OCI-LY7 (cell line): ENCODE measurements around the gene CS.

Experiments
- CTCF ChIP-seq: fragments of 200-600 bp; sonication (generic); conservative IDR thresholded peaks from 2 replicates; pipeline ENCODE4 v1.5.1; 2014; ENCODE audit warnings: mild to moderate bottlenecking, antibody characterized with exemption, low read length, moderate library complexity, mixed read lengths
- EZH2phosphoT487 ChIP-seq: fragments of 200-600 bp; sonication (generic); IDR thresholded peaks from 2 replicates; pipeline ENCODE4 v1.6.1; 2018; ENCODE audit warnings: low read depth, borderline replicate concordance, mild to moderate bottlenecking, mixed run types, antibody characterized with exemption, low read length, moderate library complexity, mixed read lengths

DNA sequence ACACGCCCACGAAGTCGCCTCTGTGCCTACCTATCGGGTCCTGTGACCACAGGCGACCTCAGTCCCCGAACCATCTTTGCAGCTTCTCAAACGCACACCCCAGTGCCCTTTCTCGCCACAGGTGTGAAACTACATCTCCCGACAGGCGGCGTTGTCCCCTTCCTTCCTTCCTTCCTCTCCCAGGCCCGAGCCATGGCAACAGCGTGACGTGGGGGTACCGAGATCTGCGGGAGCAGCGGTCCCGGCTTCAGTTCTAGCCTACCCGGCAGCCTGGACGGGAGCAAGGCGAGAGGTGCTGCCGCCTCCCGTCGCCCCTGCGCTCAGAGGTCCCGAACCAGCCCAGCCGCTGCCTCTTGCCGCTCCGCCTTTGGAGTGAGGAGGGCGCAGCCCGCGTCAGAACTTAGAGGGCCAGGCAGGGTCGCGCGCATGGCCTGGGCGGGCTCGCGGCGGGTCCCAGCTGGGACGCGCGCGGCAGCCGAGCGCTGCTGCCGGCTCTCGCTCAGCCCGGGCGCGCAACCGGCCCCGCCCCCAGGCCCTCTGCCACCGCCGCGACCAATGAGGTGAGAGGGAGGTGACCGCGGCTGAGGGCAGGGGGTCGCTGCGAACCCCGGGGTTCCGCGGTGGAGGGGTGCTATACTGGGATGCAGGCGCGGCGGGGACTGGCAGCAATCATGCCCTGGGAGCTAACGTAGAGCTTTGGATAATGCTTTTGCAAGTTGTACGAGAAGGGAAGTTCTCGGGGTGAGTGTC, 33.3 kb downstream of the CS start, which contains the start of gene COQ10A:
- TF ChIP-seq CTCF (peak; percentile 72), EZH2phosphoT487 (no peak)
